Right forelimb (tissue), 1 donor: Measurements from ENCODE around the gene SELPLG.
A peak's percentile ranks its signal among the peaks of the same experiment; 100 is the strongest.
"Not testable (repeated sequence)": the region's sequence is repeated elsewhere in the genome, so short reads cannot be mapped to it uniquely, and the experiment has no call there.

Source experiments
- DNase-seq: peaks from one replicate; pipeline ENCODE4 v3.0.0-alpha.2; 2018

Gene SELPLG

GRCh38 chr12:108633534-108634248 is at the start of gene SELPLG:
Gene SELPLG (minus strand): TSS chr12:108633894. CDS start chr12:108624307, 9,587 bp downstream.
- no peak for DNase-seq

- DNase-seq: no peak
These were observed 47.6 kb upstream of the SELPLG start for GRCh38 chr12:108681317-108681716.

GRCh38 chr12:108679106-108679681 is 45.5 kb upstream of the SELPLG start:
- DNase-seq: no peak

GRCh38 chr12:108678104-108678730 is 44.5 kb upstream of the SELPLG start:
- DNase-seq: no peak

- DNase-seq: no peak
These were observed 43.7 kb upstream of the SELPLG start for GRCh38 chr12:108677381-108677780.

- no peak for DNase-seq
These were observed 43.0 kb upstream of the SELPLG start for GRCh38 chr12:108676707-108677106.

- no peak for DNase-seq
These were observed 42.1 kb upstream of the SELPLG start for GRCh38 chr12:108675792-108676191.

GRCh38 chr12:108672054-108672453 is 38.4 kb upstream of the SELPLG start:
- DNase-seq: no peak

- no peak for DNase-seq
These were observed 37.4 kb upstream of the SELPLG start for GRCh38 chr12:108671110-108671509.

GRCh38 chr12:108670066-108670631 is 36.5 kb upstream of the SELPLG start:
- no peak for DNase-seq

GRCh38 chr12:108668542-108668941 is 34.8 kb upstream of the SELPLG start:
- no peak for DNase-seq

GRCh38 chr12:108668063-108668462 is 34.4 kb upstream of the SELPLG start:
- DNase-seq: no peak

GRCh38 chr12:108667349-108667748 is 33.7 kb upstream of the SELPLG start:
- no peak for DNase-seq

- DNase-seq: peak; percentile 71
These were observed 32.7 kb upstream of the SELPLG start for GRCh38 chr12:108666401-108666881.

GRCh38 chr12:108665608-108666202 is 32.0 kb upstream of the SELPLG start:
- no peak for DNase-seq

GRCh38 chr12:108664338-108665258 is 30.9 kb upstream of the SELPLG start:
- DNase-seq: peak; percentile 87

- no peak for DNase-seq
These were observed 29.8 kb upstream of the SELPLG start for GRCh38 chr12:108663324-108664015.

- not testable (repeated sequence) for DNase-seq
These were observed 24.4 kb upstream of the SELPLG start for GRCh38 chr12:108658115-108658514.

- no peak for DNase-seq
These were observed 23.5 kb upstream of the SELPLG start for GRCh38 chr12:108657130-108657745.

- not testable (repeated sequence) for DNase-seq
These were observed 22.6 kb upstream of the SELPLG start for GRCh38 chr12:108656247-108656646.

GRCh38 chr12:108655812-108656175 is 22.1 kb upstream of the SELPLG start:
- not testable (repeated sequence) for DNase-seq
